ENCODE measurements around the gene KLC1.

- no peak for TF ChIP-seq CTCF (conservative IDR thresholded peaks at IDR 0.05; ENCODE audit: low read depth, low read length)
- TF ChIP-seq EZH2 (IDR thresholded peaks at IDR 0.05; ENCODE audit: borderline replicate concordance, low read depth, low read length, poor library complexity, severe bottlenecking) = no peak
These were observed 74.7 kb downstream of the KLC1 start for GRCh38 chr14:103703433-103704385.
